HG02981 (cell line): ENCODE results near the gene TRPV5.
A peak's percentile ranks its signal among the peaks of the same experiment; 100 is the strongest.

Source experiments
- ATAC-seq: cut with Tn5 transposase; IDR thresholded peaks from one replicate; pipeline ENCODE4 v1.9.1; 2021; ENCODE audit warnings: mild to moderate bottlenecking, moderate library complexity; ENCODE audit not compliant: unreplicated experiment

Gene TRPV5

GRCh38 chr7:142889816-142890215 is 43.7 kb downstream of the TRPV5 start:
- ATAC-seq: no peak

- no peak for ATAC-seq
Measured at GRCh38 chr7:142887282-142888015, 46.1 kb downstream of the TRPV5 start.

GRCh38 chr7:142886866-142887265 is 46.7 kb downstream of the TRPV5 start:
- no peak for ATAC-seq

- ATAC-seq: no peak
Measured at GRCh38 chr7:142885311-142886230, 48.0 kb downstream of the TRPV5 start, which contains the start of gene TRPV6. TRPV6 (minus strand) TSS chr7:142885745.

GRCh38 chr7:142884286-142884640 is 49.3 kb downstream of the TRPV5 start:
- no peak for ATAC-seq

- ATAC-seq: no peak
Measured at GRCh38 chr7:142883571-142884285, 49.8 kb downstream of the TRPV5 start.

GRCh38 chr7:142883145-142883544 is 50.4 kb downstream of the TRPV5 start:
- no peak for ATAC-seq

- no peak for ATAC-seq
Measured at GRCh38 chr7:142882338-142882678, 51.2 kb downstream of the TRPV5 start.

- ATAC-seq: no peak
Measured at GRCh38 chr7:142881586-142882337, 51.8 kb downstream of the TRPV5 start.

GRCh38 chr7:142880876-142881505 is 52.6 kb downstream of the TRPV5 start:
- ATAC-seq: peak; percentile 67

- no peak for ATAC-seq
Measured at GRCh38 chr7:142879060-142879459, 54.5 kb downstream of the TRPV5 start.

GRCh38 chr7:142878315-142878714 is 55.2 kb downstream of the TRPV5 start:
- no peak for ATAC-seq

- ATAC-seq: no peak
Measured at GRCh38 chr7:142876991-142877910, 56.3 kb downstream of the TRPV5 start.

GRCh38 chr7:142876236-142876960 is 57.1 kb downstream of the TRPV5 start:
- no peak for ATAC-seq

- no peak for ATAC-seq
Measured at GRCh38 chr7:142875456-142875855, 58.1 kb downstream of the TRPV5 start.

GRCh38 chr7:142874837-142875236 is 58.7 kb downstream of the TRPV5 start:
- ATAC-seq: no peak

GRCh38 chr7:142874409-142874808 is 59.1 kb downstream of the TRPV5 start:
- no peak for ATAC-seq

GRCh38 chr7:142873871-142874270 is 59.7 kb downstream of the TRPV5 start:
- ATAC-seq: no peak
